PFSK-1 (cell line): ENCODE data around the gene MITF.

Experiments
- FOXP2 ChIP-seq: optimal IDR thresholded peaks from 2 replicates; pipeline ENCODE3; 2011; ENCODE audit warnings: borderline replicate concordance, control low read depth, inconsistent platforms; ENCODE audit not compliant: insufficient read depth; ENCODE audit errors: extremely low read length, extremely low read depth
- POLR2AphosphoS5 ChIP-seq: IDR thresholded peaks from 2 replicates; pipeline ENCODE4 v1.6.1; 2012; ENCODE audit warnings: low read depth, mild to moderate bottlenecking, control low read depth, low read length, moderate library complexity
- SIN3A ChIP-seq: IDR thresholded peaks from 2 replicates; pipeline ENCODE4 v1.6.1; 2012; ENCODE audit warnings: mild to moderate bottlenecking, low read length, moderate library complexity, borderline replicate concordance; ENCODE audit not compliant: insufficient read depth
- TAF1 ChIP-seq: IDR thresholded peaks from 2 replicates; pipeline ENCODE4 v1.6.1; 2012; ENCODE audit warnings: low read length, control low read depth, borderline replicate concordance; ENCODE audit not compliant: insufficient read depth
- TF ChIP-seq, protein P1 (sequence below), 2 experiments: IDR thresholded peaks; 2 replicates each; pipeline versions ENCODE4 v1.6.1 to v1.8.0; 2011 to 2012; ENCODE audit warnings: low read depth in 2 of 2, low read length in 2 of 2, control low read depth in 1 of 2, inconsistent platforms in 1 of 2, mild to moderate bottlenecking in 1 of 2, moderate library complexity in 1 of 2; ENCODE audit not compliant: insufficient read depth in 1 of 2

Gene MITF

DNA sequence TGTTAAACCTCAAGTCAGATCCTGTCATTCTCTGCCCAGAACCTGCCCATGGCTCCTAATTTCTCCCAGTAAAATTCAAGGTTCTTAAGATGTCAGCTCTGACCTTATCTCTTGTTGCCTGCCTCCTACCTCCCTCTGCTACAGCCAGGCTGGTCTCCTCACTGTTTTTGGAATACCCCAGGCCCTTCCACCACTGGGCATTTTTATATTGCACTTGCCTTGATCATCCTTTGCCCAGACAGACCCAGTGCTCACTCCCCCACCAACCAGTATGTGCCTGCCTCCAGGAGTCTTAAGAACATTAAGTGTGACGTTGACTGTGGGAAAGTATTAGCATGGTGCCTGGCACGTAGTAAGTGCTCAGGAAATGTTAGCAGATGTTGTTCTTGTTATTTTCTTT is 3.1 kb downstream of the MITF start:
- TF ChIP-seq FOXP2 (no peak), POLR2AphosphoS5 (no peak), SIN3A (no peak), TAF1 (no peak)
- TF ChIP-seq, protein P1, sequence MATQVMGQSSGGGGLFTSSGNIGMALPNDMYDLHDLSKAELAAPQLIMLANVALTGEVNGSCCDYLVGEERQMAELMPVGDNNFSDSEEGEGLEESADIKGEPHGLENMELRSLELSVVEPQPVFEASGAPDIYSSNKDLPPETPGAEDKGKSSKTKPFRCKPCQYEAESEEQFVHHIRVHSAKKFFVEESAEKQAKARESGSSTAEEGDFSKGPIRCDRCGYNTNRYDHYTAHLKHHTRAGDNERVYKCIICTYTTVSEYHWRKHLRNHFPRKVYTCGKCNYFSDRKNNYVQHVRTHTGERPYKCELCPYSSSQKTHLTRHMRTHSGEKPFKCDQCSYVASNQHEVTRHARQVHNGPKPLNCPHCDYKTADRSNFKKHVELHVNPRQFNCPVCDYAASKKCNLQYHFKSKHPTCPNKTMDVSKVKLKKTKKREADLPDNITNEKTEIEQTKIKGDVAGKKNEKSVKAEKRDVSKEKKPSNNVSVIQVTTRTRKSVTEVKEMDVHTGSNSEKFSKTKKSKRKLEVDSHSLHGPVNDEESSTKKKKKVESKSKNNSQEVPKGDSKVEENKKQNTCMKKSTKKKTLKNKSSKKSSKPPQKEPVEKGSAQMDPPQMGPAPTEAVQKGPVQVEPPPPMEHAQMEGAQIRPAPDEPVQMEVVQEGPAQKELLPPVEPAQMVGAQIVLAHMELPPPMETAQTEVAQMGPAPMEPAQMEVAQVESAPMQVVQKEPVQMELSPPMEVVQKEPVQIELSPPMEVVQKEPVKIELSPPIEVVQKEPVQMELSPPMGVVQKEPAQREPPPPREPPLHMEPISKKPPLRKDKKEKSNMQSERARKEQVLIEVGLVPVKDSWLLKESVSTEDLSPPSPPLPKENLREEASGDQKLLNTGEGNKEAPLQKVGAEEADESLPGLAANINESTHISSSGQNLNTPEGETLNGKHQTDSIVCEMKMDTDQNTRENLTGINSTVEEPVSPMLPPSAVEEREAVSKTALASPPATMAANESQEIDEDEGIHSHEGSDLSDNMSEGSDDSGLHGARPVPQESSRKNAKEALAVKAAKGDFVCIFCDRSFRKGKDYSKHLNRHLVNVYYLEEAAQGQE (IDR thresholded peaks at IDR 0.05; ENCODE audit: insufficient read depth in 1 of 2, low read depth in 2 of 2, low read length in 2 of 2) = no peak

GRCh38 chr3:69743975-69744906 is 5.0 kb downstream of the MITF start:
- no peak for TF ChIP-seq TAF1
- TF ChIP-seq, protein P1 (IDR thresholded peaks at IDR 0.05; ENCODE audit: insufficient read depth in 1 of 2, low read depth in 2 of 2, low read length in 2 of 2) = no peak

DNA sequence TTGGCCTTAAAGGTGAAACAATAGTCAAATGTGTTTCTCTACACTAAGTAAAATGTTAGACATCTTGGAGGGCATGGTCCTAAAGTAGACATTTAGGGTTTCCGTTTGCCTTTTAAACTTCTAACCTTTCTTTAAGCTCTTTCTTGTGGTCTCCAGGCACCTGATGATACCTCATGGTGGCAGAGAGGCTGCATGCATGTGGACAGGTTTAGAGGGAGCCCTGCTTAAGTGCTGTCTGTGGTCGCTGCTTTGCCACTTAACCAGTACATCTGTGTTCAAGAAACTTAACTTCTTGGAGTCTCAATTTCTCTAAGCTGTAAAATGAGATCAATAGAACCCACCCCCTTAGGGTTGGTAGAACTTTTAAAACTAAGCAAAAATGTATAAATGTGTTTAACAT is 6.2 kb downstream of the MITF start:
- TF ChIP-seq TAF1 (no peak), POLR2AphosphoS5 (no peak), FOXP2 (no peak), SIN3A (no peak)
- TF ChIP-seq, protein P1 (IDR thresholded peaks at IDR 0.05; ENCODE audit: insufficient read depth in 1 of 2, low read depth in 2 of 2, low read length in 2 of 2) = no peak

DNA sequence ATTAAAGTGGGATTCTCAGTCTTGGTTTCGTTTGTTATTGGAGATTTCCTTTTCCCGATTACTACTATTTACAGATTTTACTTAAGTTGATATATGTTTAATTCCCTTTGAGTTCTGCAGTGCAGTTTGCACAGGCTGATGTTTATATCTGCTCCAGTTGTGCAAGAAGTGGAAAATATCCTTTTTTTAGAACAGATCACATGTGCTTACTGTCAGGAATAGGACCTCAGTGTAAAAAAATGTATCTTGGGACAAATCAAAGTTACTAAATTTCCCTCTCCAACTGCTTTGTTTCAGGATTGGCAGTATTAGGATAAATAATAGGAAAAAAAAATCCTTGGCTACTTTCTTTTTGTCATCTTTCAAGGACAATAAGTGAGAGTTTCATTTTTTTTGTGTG is 6.9 kb downstream of the MITF start:
- TF ChIP-seq FOXP2 (no peak), POLR2AphosphoS5 (no peak)

DNA sequence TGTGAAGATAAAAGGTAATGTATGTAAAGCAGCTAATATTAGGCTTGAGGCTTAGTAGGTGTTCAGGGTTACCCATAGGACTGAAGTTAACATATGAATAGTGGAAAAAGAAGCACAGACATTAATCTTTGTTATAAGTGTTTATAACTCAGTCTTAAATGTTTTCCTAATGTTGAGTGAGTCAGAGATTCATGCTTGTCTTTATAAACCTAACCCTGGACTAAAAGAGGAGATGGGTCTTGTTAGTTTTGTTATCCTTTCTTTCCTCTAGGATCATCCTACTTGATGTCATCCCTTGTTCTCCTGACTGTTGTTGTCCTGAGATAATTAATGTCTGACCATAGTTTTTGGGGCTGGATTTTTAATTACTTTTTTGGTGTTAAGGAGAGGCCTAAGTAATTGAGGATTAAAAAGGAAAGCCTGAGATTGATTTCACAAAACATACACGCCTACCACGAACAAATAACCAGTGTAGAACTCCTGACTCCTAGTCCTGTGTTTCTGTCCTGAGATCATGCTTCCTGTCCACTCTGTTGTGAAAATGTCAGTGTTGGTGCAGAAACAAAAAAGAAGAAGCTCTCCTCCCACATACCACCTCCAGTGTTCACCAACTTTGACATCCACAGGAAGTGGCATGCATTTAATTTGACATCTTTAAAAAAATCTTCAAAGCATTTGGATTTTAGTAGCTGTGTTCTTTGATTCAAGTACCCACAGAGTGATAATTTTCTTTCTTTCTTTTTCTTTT is 8.4 kb downstream of the MITF start:
- TF ChIP-seq, protein P1 (IDR thresholded peaks at IDR 0.05; ENCODE audit: insufficient read depth in 1 of 2, low read depth in 2 of 2, low read length in 2 of 2) = no peak
- TF ChIP-seq POLR2AphosphoS5 (no peak), FOXP2 (no peak), SIN3A (no peak), TAF1 (no peak)
